Neural cell (in vitro differentiated cells): ENCODE data around the gene KCNA3. TPM values are rescaled to one million over a fixed set of nuclear protein-coding genes. Genes with fewer than 3 reads are reported as not detected.

ENCODE experiments used
- H2AFZ ChIP-seq: fragments of 200-600, 300-800 bp; sonication (generic), shearing (Covaris generic); 2 replicates; pipeline ENCODE4 v1.6.0; 2014; ENCODE audit warnings: low read depth, mild to moderate bottlenecking, antibody characterized with exemption, low read length, moderate library complexity
- H3F3A ChIP-seq: fragments of 200-600 bp; shearing (Covaris generic); 2 replicates; pipeline ENCODE4 v1.6.1; 2016; ENCODE audit warnings: mild to moderate bottlenecking, moderate library complexity, mixed read lengths, antibody characterized with exemption, low read length; ENCODE audit not compliant: insufficient read depth, poor library complexity, severe bottlenecking
- H3K27ac ChIP-seq: fragments of 200-600, 300-800 bp; sonication (generic), shearing (Covaris generic); 2 replicates; pipeline ENCODE4 v1.5.1; 2014; ENCODE audit warnings: mild to moderate bottlenecking, low read length, moderate library complexity
- H3K27me3 ChIP-seq: fragments of 300-800, 200-600 bp; sonication (generic), shearing (Covaris generic); 2 replicates; pipeline ENCODE4 v1.6.0; 2014; ENCODE audit warnings: mild to moderate bottlenecking, low read depth, low read length, moderate library complexity; ENCODE audit not compliant: insufficient read depth
- H3K36me3 ChIP-seq: fragments of 300-800, 200-600 bp; sonication (generic), shearing (Covaris generic); 2 replicates; pipeline ENCODE4 v1.5.1; 2014; ENCODE audit warnings: mild to moderate bottlenecking, antibody characterized with exemption, low read length, moderate library complexity; ENCODE audit not compliant: insufficient read depth
- H3K4me2 ChIP-seq: fragments of 300-800, 200-600 bp; sonication (generic), shearing (Covaris generic); 2 replicates; pipeline ENCODE4 v1.6.0; 2014; ENCODE audit warnings: mild to moderate bottlenecking, low read length
- H3K4me3 ChIP-seq: fragments of 300-800, 200-600 bp; sonication (generic), shearing (Covaris generic); 2 replicates; pipeline ENCODE4 v1.5.1; 2014; ENCODE audit warnings: mild to moderate bottlenecking, low read length, moderate library complexity
- H3K79me2 ChIP-seq: fragments of 200-600 bp; shearing (Covaris generic); replicated peaks from 2 replicates; pipeline ENCODE4 v1.6.0; 2014; ENCODE audit warnings: mild to moderate bottlenecking, low read length, moderate library complexity; ENCODE audit not compliant: insufficient read depth
- H3K9ac ChIP-seq: fragments of 300-800, 200-600 bp; sonication (generic), shearing (Covaris generic); 2 replicates; pipeline ENCODE4 v1.6.1; 2016; ENCODE audit warnings: mild to moderate bottlenecking, low read length, mixed read lengths
- H3K9me2 ChIP-seq: fragments of 200-600 bp; shearing (Covaris generic); 2 replicates; pipeline ENCODE4 v1.6.1; 2016; ENCODE audit warnings: mild to moderate bottlenecking, low read length, mixed read lengths; ENCODE audit not compliant: insufficient read depth
- H3K9me3 ChIP-seq: fragments of 200-600, 300-800 bp; sonication (generic), shearing (Covaris generic); 2 replicates; pipeline ENCODE4 v1.6.1; 2016; ENCODE audit warnings: mild to moderate bottlenecking, mixed run types, low read length, moderate library complexity, mixed read lengths
- H4K20me1 ChIP-seq: fragments of 200-600 bp; shearing (Covaris generic); 2 replicates; pipeline ENCODE4 v1.6.1; 2016; ENCODE audit warnings: mild to moderate bottlenecking, mixed run types; ENCODE audit not compliant: insufficient read depth
- CTCF ChIP-seq: fragments of 450-650 bp; IDR thresholded peaks from 2 replicates; pipeline ENCODE4 v1.5.1; 2014; ENCODE audit warnings: antibody characterized with exemption, mild to moderate bottlenecking, moderate library complexity; ENCODE audit not compliant: poor library complexity, severe bottlenecking
- EP300 ChIP-seq: fragments of 450-650 bp; conservative IDR thresholded peaks from 2 replicates; pipeline ENCODE4 v1.6.1; 2014; ENCODE audit warnings: antibody characterized with exemption, mild to moderate bottlenecking, moderate library complexity; ENCODE audit not compliant: poor library complexity, severe bottlenecking
- EZH2 ChIP-seq: fragments of 200-600, 300-800 bp; shearing (Covaris generic), sonication (generic); IDR thresholded peaks from 2 replicates; pipeline ENCODE4 v1.6.1; 2014; ENCODE audit warnings: antibody characterized with exemption, low read length, borderline replicate concordance, mild to moderate bottlenecking; ENCODE audit not compliant: insufficient read depth, poor library complexity, severe bottlenecking
- MXI1 ChIP-seq: fragments of 450-650 bp; conservative IDR thresholded peaks from 2 replicates; pipeline ENCODE4 v1.6.1; 2014; ENCODE audit warnings: antibody characterized with exemption, mild to moderate bottlenecking; ENCODE audit not compliant: poor library complexity, severe bottlenecking
- POLR2AphosphoS5 ChIP-seq: IDR thresholded peaks from 2 replicates; pipeline ENCODE4 v1.6.1; 2012
- RAD21 ChIP-seq: fragments of 450-650 bp; conservative IDR thresholded peaks from 2 replicates; pipeline ENCODE4 v1.6.1; 2014; ENCODE audit warnings: antibody characterized with exemption, mild to moderate bottlenecking, moderate library complexity
- REST ChIP-seq: IDR thresholded peaks from 2 replicates; pipeline ENCODE4 v1.6.1; 2012; ENCODE audit warnings: borderline replicate concordance
- SMC3 ChIP-seq: fragments of 450-650 bp; conservative IDR thresholded peaks from 2 replicates; pipeline ENCODE4 v1.6.1; 2014; ENCODE audit warnings: antibody characterized with exemption, mild to moderate bottlenecking, moderate library complexity; ENCODE audit not compliant: poor library complexity
- TAF1 ChIP-seq: IDR thresholded peaks from 2 replicates; pipeline ENCODE4 v1.6.1; 2012; ENCODE audit warnings: low read depth
- polyA plus RNA-seq: library from polyadenylated mRNA; depleted of rRNA; stranded (reverse); fragments of >200 nt; gene quantifications from 2 replicates; pipeline ENCODE4 v1.2.3, GENCODE V29; 2014

KCNA3 gene
- polyA plus RNA-seq, 1 donor from 2014 or later: 5.6 TPM

- no peak overlapping the region for H2AFZ ChIP-seq
- H3K9ac ChIP-seq: no peak overlapping the region
- H3K4me2 ChIP-seq: peak overlapping the region; percentile 93
- H3F3A ChIP-seq: no peaks in the 10 kb centered on the region
- no peaks in the 10 kb centered on the region for H3K27me3 ChIP-seq
- H3K79me2 ChIP-seq: peaks cover 47% of the 10 kb centered on the region
- H3K27ac ChIP-seq: no peak overlapping the region
- no peaks in the 10 kb centered on the region for H3K9me3 ChIP-seq
- no peaks in the 10 kb centered on the region for H4K20me1 ChIP-seq
- no peak for TF ChIP-seq RAD21
- no peak for TF ChIP-seq TAF1
- no peaks in the 10 kb centered on the region for H3K36me3 ChIP-seq
- peak overlapping the region; percentile 73 for H3K4me3 ChIP-seq
- no peaks in the 10 kb centered on the region for H3K9me2 ChIP-seq
Measured at GRCh38 chr1:110668549-110668948, 6.2 kb downstream of the KCNA3 start.

GRCh38 chr1:110667776-110668175 lies 7.0 kb downstream of the KCNA3 start:
- Histone ChIP-seq H3K79me2 (peaks cover 40% of the 10 kb centered on the region), H3K9me3 (no peaks in the 10 kb centered on the region), H3K27ac (no peak overlapping the region), H3K4me3 (peak overlapping the region; percentile 73), H2AFZ (no peak overlapping the region), H3K9me2 (no peaks in the 10 kb centered on the region), H3K36me3 (no peaks in the 10 kb centered on the region), H4K20me1 (no peaks in the 10 kb centered on the region), H3F3A (no peaks in the 10 kb centered on the region), H3K9ac (no peak overlapping the region), H3K4me2 (no peak overlapping the region), H3K27me3 (no peaks in the 10 kb centered on the region)
- TF ChIP-seq EP300: no peak
- TF ChIP-seq SMC3: no peak
- TF ChIP-seq MXI1: no peak
- no peak for TF ChIP-seq CTCF
- no peak for TF ChIP-seq EZH2
- TF ChIP-seq TAF1: no peak
- no peak for TF ChIP-seq REST
- no peak for TF ChIP-seq POLR2AphosphoS5
- no peak for TF ChIP-seq RAD21

- Histone ChIP-seq H3K4me3 (no peak overlapping the region), H3F3A (no peaks in the 10 kb centered on the region), H3K27ac (no peak overlapping the region), H3K36me3 (no peaks in the 10 kb centered on the region), H4K20me1 (no peaks in the 10 kb centered on the region), H3K4me2 (no peak overlapping the region), H3K9ac (no peak overlapping the region), H3K9me3 (no peaks in the 10 kb centered on the region), H3K27me3 (no peaks in the 10 kb centered on the region), H2AFZ (no peak overlapping the region), H3K9me2 (no peaks in the 10 kb centered on the region), H3K79me2 (peaks cover 11% of the 10 kb centered on the region)
- no peak for TF ChIP-seq EP300
- TF ChIP-seq REST: no peak
- no peak for TF ChIP-seq SMC3
- TF ChIP-seq POLR2AphosphoS5: no peak
- no peak for TF ChIP-seq MXI1
- no peak for TF ChIP-seq RAD21
- no peak for TF ChIP-seq TAF1
- TF ChIP-seq EZH2: no peak
- TF ChIP-seq CTCF: no peak
Measured at GRCh38 chr1:110663241-110663640, 11.5 kb downstream of the KCNA3 start.
